Neural crest cell (in vitro differentiated cells): ENCODE data around the gene ADORA1. TPM values are rescaled to one million over a fixed set of nuclear protein-coding genes. Genes with fewer than 3 reads are reported as not detected.

Experiments
- DNase-seq: peaks from one replicate; pipeline ENCODE4 v3.0.0; 2021; ENCODE audit warnings: low read depth, mixed read lengths, low spot score
- H3K27ac Mint-ChIP-seq: one replicate; pipeline ENCODE4 v1.8.0; 2021; ENCODE audit warnings: mild to moderate bottlenecking, mixed read lengths; ENCODE audit not compliant: unreplicated experiment
- H3K27me3 Mint-ChIP-seq: 2 replicates; pipeline ENCODE4 v1.8.0; 2021; ENCODE audit warnings: low read depth, mild to moderate bottlenecking, mixed read lengths
- H3K36me3 Mint-ChIP-seq: 2 replicates; pipeline ENCODE4 v1.8.0; 2021; ENCODE audit warnings: low read depth, mild to moderate bottlenecking, mixed read lengths
- H3K4me1 Mint-ChIP-seq: 2 replicates; pipeline ENCODE4 v1.8.0; 2021; ENCODE audit warnings: mixed read lengths
- H3K4me3 Mint-ChIP-seq: one replicate; pipeline ENCODE4 v1.8.0; 2021; ENCODE audit warnings: mild to moderate bottlenecking, mixed read lengths
- H3K9me3 Mint-ChIP-seq: 2 replicates; pipeline ENCODE4 v1.8.0; 2021; ENCODE audit warnings: mixed read lengths
- total RNA-seq: library from RNA; stranded (reverse); gene quantifications from 2 replicates; pipeline ENCODE4 v1.2.1, GENCODE V29; 2021
- TF ChIP-seq, protein P1 (sequence below): fragments of 200-600 bp; sonication (generic); conservative IDR thresholded peaks from 2 replicates; pipeline ENCODE4 v1.5.0; 2021; ENCODE audit warnings: antibody characterized with exemption, mild to moderate bottlenecking

The ADORA1 gene
- total RNA-seq, 1 donor from 2014 or later, result 1.9 TPM

- Mint-ChIP-seq H3K4me1 (no peaks in the 10 kb centered on the region), H3K9me3 (peaks cover 18% of the 10 kb centered on the region), H3K27ac (no peak overlapping the region), H3K4me3 (no peak overlapping the region), H3K27me3 (peaks cover 7% of the 10 kb centered on the region), H3K36me3 (peaks cover 8% of the 10 kb centered on the region)
- TF ChIP-seq, protein P1, sequence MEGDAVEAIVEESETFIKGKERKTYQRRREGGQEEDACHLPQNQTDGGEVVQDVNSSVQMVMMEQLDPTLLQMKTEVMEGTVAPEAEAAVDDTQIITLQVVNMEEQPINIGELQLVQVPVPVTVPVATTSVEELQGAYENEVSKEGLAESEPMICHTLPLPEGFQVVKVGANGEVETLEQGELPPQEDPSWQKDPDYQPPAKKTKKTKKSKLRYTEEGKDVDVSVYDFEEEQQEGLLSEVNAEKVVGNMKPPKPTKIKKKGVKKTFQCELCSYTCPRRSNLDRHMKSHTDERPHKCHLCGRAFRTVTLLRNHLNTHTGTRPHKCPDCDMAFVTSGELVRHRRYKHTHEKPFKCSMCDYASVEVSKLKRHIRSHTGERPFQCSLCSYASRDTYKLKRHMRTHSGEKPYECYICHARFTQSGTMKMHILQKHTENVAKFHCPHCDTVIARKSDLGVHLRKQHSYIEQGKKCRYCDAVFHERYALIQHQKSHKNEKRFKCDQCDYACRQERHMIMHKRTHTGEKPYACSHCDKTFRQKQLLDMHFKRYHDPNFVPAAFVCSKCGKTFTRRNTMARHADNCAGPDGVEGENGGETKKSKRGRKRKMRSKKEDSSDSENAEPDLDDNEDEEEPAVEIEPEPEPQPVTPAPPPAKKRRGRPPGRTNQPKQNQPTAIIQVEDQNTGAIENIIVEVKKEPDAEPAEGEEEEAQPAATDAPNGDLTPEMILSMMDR, result no peak
- no peak for DNase-seq
These were observed 30.5 kb upstream of the ADORA1 start for GRCh38 chr1:203097001-203097400.

DNA sequence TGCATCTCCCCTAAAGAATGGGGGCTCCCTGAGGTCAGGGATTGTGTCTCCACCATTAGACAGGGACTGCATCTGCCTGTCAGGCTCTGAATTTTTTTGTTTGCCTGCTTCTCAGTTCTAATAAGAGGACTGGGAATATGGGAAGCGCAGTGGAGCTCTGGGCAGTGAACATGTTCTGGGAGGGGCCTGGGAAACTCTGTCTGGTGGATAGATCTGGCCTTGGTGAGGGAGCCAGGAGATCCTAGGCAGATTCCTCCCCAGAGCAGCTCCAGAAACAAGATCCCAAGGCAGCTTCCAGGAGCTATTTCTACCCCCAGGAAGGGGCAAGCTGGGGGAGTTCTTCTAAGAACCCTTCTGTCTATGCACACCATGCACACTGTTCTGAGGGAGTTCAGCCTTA lies 29.1 kb upstream of the ADORA1 start:
- no peak overlapping the region for H3K27ac Mint-ChIP-seq
- peaks cover 7% of the 10 kb centered on the region for H3K27me3 Mint-ChIP-seq

GRCh38 chr1:203098914-203099520 lies 28.5 kb upstream of the ADORA1 start:
- Mint-ChIP-seq H3K27me3 (peaks cover 7% of the 10 kb centered on the region), H3K36me3 (peaks cover 8% of the 10 kb centered on the region), H3K27ac (no peak overlapping the region), H3K4me3 (no peak overlapping the region), H3K9me3 (peaks cover 16% of the 10 kb centered on the region), H3K4me1 (no peaks in the 10 kb centered on the region)
- no peak for DNase-seq
- TF ChIP-seq, protein P1, result no peak

More for the DNA sequence above, 29.1 kb upstream of the ADORA1 start:
- H3K4me3 Mint-ChIP-seq, result no peak overlapping the region
- H3K4me1 Mint-ChIP-seq, result no peaks in the 10 kb centered on the region
- H3K36me3 Mint-ChIP-seq, result peaks cover 8% of the 10 kb centered on the region
- peaks cover 18% of the 10 kb centered on the region for H3K9me3 Mint-ChIP-seq
- TF ChIP-seq, protein P1, result no peak
- no peak for DNase-seq

- Mint-ChIP-seq H3K4me1 (no peaks in the 10 kb centered on the region), H3K4me3 (no peak overlapping the region), H3K9me3 (peaks cover 10% of the 10 kb centered on the region), H3K27me3 (peaks cover 7% of the 10 kb centered on the region), H3K27ac (no peak overlapping the region), H3K36me3 (peaks cover 4% of the 10 kb centered on the region)
- TF ChIP-seq, protein P1, result no peak
- no peak for DNase-seq
These were observed 27.6 kb upstream of the ADORA1 start for GRCh38 chr1:203099805-203100515.

DNA sequence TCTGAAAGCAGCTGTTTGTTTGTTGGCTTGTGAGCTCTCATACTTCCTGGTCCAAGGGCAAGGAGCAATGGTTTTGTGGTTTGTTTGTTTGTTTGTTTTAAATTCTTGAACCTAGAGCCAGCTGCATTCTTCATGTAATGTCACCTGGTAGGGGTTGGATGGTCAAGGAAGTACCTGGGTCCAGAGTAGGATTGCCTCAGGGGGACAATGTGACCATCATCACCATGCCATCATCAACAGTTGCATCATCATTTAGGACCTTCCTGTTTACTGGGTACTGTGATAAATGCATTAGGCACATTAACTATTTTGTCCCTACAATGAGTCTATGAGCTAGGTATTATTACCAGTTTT lies 27.0 kb upstream of the ADORA1 start:
- Mint-ChIP-seq H3K4me3 (no peak overlapping the region), H3K36me3 (peaks cover 4% of the 10 kb centered on the region), H3K9me3 (peaks cover 5% of the 10 kb centered on the region), H3K27me3 (peaks cover 9% of the 10 kb centered on the region), H3K27ac (no peak overlapping the region), H3K4me1 (no peaks in the 10 kb centered on the region)
- DNase-seq, result no peak
- TF ChIP-seq, protein P1, result no peak
